HFF-Myc (cell line): ENCODE results near the gene JMJD4.

Experiments used
- DNase-seq: peaks from one replicate; pipeline ENCODE4 v3.0.0-alpha.2; 2011; ENCODE audit warnings: low read depth; ENCODE audit errors: extremely low read depth
- H3K4me3 ChIP-seq: replicated peaks from 2 replicates; pipeline ENCODE4 v1.5.1; 2011; ENCODE audit warnings: low read depth, mild to moderate bottlenecking, control low read depth, low read length
- CTCF ChIP-seq: IDR thresholded peaks from 2 replicates; pipeline ENCODE4 v1.5.1; 2012; ENCODE audit warnings: mild to moderate bottlenecking, low read depth, low read length, control low read depth; ENCODE audit errors: missing control alignments

JMJD4 gene

GRCh38 chr1:227734856-227735538, at the start of gene JMJD4, which contains the start of gene SNAP47:
JMJD4 (minus strand) TSS chr1:227735302; CDS start chr1:227735273, 29 bp downstream.
SNAP47 (plus strand) TSS chr1:227735435; CDS start chr1:227747737, 12,302 bp downstream.
- H3K4me3 ChIP-seq = peak within 1 kb of the TSS; percentile 97
- DNase-seq = peak; percentile 67
- no peak for TF ChIP-seq CTCF

GRCh38 chr1:227782226-227782625, 47.1 kb upstream of the JMJD4 start:
- DNase-seq = no peak
- TF ChIP-seq CTCF = no peak
- no peak overlapping the region for H3K4me3 ChIP-seq

- no peak for DNase-seq
- no peak overlapping the region for H3K4me3 ChIP-seq
- TF ChIP-seq CTCF = no peak
Observed at GRCh38 chr1:227781314-227781930, 46.3 kb upstream of the JMJD4 start.

- no peak overlapping the region for H3K4me3 ChIP-seq
- no peak for TF ChIP-seq CTCF
- no peak for DNase-seq
Observed at GRCh38 chr1:227780101-227781044, 45.3 kb upstream of the JMJD4 start.

- no peak for DNase-seq
- H3K4me3 ChIP-seq = no peak overlapping the region
- no peak for TF ChIP-seq CTCF
Observed at GRCh38 chr1:227779685-227780084, 44.6 kb upstream of the JMJD4 start.

GRCh38 chr1:227779021-227779441, 43.9 kb upstream of the JMJD4 start:
- no peak for TF ChIP-seq CTCF
- no peak for DNase-seq

More at GRCh38 chr1:227779021-227779441, 43.9 kb upstream of the JMJD4 start:
- no peak overlapping the region for H3K4me3 ChIP-seq
